ENCODE data around the gene TCP11L2. TPM values are rescaled to one million over a fixed set of nuclear protein-coding genes. Genes with fewer than 3 reads are reported as not detected.

The TCP11L2 gene
- total RNA-seq, 2 experiments from 2014 or later: 139 to 144 TPM

DNA sequence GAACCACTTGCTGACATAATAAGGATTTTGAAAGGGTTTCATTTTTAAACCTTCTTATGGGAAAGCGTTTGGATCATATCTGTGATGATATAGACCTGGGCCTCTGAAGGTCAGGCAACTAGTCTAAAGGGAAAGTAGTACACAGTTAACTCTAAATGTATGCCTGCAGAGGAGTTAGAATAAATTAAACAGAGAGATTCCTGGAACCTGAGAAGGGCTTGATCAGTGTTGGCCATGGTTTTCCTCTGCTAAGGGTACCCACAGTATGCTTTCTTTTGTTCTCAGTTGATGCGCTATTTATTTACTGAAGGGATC, 40.6 kb downstream of the TCP11L2 start:
- no peaks in the 10 kb centered on the region for H3K9me3 Mint-ChIP-seq

DNA sequence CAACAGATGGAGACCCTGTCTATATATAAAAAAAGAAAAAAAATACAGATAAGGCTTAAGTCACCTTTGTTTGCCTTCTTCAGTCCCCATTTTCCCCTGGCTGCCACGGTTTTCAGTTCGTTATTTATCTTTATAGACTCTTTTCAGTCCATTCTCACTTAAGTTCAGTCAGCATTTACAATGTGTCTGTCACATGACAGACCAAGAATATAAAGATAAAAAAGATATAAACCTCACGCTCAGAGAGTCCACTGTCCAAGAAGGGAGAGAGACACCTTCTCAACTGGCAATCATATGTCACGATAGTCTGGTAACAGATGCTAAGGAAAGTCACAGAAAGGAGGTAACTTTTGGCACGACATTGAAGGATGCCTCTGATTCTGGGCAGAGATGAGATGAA, 41.6 kb downstream of the TCP11L2 start:
- POLR2A ChIA-PET: no interaction called here
- Mint-ChIP-seq H3K4me3 (no peak overlapping the region), H3K27ac (no peak overlapping the region), H3K4me1 (ENCODE audit: low read depth) (peaks cover 6% of the 10 kb centered on the region), H3K27me3 (no peaks in the 10 kb centered on the region), H3K36me3 (ENCODE audit: low read depth) (peaks cover 93% of the 10 kb centered on the region), H3K9me3 (no peaks in the 10 kb centered on the region)
- Histone ChIP-seq H3K4me1 (ENCODE audit: insufficient read depth, low read length) (no peaks in the 10 kb centered on the region), H3K4me3 (ENCODE audit: low read length) (no peak overlapping the region), H3K9me3 (ENCODE audit: control insufficient read depth in 1 of 2, insufficient read depth in 1 of 2, low read length in 2 of 2) (no peaks in the 10 kb centered on the region), H3K27ac (ENCODE audit: low read depth in 1 of 2, low read length in 2 of 2) (no peak overlapping the region), H3K36me3 (ENCODE audit: insufficient read depth, low read length) (peaks cover 71% of the 10 kb centered on the region), H3K27me3 (ENCODE audit: control insufficient read depth in 1 of 2, insufficient read depth in 2 of 2, low read length in 2 of 2) (no peaks in the 10 kb centered on the region)
- no peak for DNase-seq
- TF ChIP-seq, protein P1, sequence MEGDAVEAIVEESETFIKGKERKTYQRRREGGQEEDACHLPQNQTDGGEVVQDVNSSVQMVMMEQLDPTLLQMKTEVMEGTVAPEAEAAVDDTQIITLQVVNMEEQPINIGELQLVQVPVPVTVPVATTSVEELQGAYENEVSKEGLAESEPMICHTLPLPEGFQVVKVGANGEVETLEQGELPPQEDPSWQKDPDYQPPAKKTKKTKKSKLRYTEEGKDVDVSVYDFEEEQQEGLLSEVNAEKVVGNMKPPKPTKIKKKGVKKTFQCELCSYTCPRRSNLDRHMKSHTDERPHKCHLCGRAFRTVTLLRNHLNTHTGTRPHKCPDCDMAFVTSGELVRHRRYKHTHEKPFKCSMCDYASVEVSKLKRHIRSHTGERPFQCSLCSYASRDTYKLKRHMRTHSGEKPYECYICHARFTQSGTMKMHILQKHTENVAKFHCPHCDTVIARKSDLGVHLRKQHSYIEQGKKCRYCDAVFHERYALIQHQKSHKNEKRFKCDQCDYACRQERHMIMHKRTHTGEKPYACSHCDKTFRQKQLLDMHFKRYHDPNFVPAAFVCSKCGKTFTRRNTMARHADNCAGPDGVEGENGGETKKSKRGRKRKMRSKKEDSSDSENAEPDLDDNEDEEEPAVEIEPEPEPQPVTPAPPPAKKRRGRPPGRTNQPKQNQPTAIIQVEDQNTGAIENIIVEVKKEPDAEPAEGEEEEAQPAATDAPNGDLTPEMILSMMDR (IDR thresholded peaks at IDR 0.05): no peak
- intact Hi-C loops (cut with DNase I, micrococcal nuclease): no loop called here
- CTCF ChIA-PET: no interaction called here
- no peak for ATAC-seq (ENCODE audit: poor library complexity)

More for the DNA sequence above, 40.6 kb downstream of the TCP11L2 start:
- H3K9me3 ChIP-seq (ENCODE audit: control insufficient read depth in 1 of 2, insufficient read depth in 1 of 2, low read length in 2 of 2): no peaks in the 10 kb centered on the region
- Mint-ChIP-seq H3K36me3 (ENCODE audit: low read depth) (peaks cover 95% of the 10 kb centered on the region), H3K27me3 (no peaks in the 10 kb centered on the region), H3K4me1 (ENCODE audit: low read depth) (peaks cover 6% of the 10 kb centered on the region), H3K4me3 (no peak overlapping the region), H3K27ac (no peak overlapping the region)
- CTCF ChIA-PET: no interaction called here
- H3K36me3 ChIP-seq (ENCODE audit: insufficient read depth, low read length): peaks cover 69% of the 10 kb centered on the region
- intact Hi-C loops (cut with DNase I, micrococcal nuclease): no loop called here
- POLR2A ChIA-PET: interaction anchor here (1.6 kb wide), 1 partner anchor 14 kb away, joined by 5 read pairs; the partner anchor contains the start of gene POLR3B
- no peak overlapping the region for H3K4me3 ChIP-seq (ENCODE audit: low read length)
- H3K4me1 ChIP-seq (ENCODE audit: insufficient read depth, low read length): no peaks in the 10 kb centered on the region
- DNase-seq (no peak), ATAC-seq (ENCODE audit: poor library complexity) (no peak)
- no peaks in the 10 kb centered on the region for H3K27me3 ChIP-seq (ENCODE audit: control insufficient read depth in 1 of 2, insufficient read depth in 2 of 2, low read length in 2 of 2)
- TF ChIP-seq, protein P1 (IDR thresholded peaks at IDR 0.05): no peak
- no peak overlapping the region for H3K27ac ChIP-seq (ENCODE audit: low read depth in 1 of 2, low read length in 2 of 2)

DNA sequence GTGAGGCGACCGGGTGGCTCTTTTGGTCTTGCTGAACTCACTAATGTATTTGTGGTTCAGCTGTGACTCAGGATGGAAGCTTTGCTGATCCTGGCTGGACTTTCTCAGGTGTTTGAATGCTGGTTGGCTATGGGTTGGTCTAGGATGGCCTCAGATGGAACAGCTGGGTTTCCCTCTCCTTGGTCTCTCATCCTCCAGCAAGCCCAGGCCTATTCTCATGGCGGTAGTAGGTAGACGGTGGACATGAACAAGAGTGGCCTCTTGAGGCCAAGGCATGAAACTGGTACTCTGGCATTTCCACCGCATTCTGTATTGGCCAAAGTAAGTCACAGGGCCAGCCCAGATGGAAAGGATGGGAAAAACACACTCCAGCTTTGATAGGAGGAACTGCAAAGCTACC, 43.2 kb downstream of the TCP11L2 start:
- H3K36me3 Mint-ChIP-seq (ENCODE audit: low read depth): peaks cover 81% of the 10 kb centered on the region
- H3K27me3 Mint-ChIP-seq: no peaks in the 10 kb centered on the region
- ChIA-PET POLR2A (interaction anchor here (1.3 to 1.6 kb wide), 2 partner anchors 12 to 43 kb away, joined by 4 to 5 read pairs; partner anchors contain the start of genes POLR3B and TCP11L2), CTCF (interaction anchor here (0.6 to 2.2 kb wide), 6 partner anchors 10 to 615 kb away, joined by 3 to 10 read pairs (median 4); partner anchors contain the start of gene POLR3B)
- peak overlapping the region; percentile 59 for H3K27ac Mint-ChIP-seq
- DNase-seq (peak in 3 of 14 experiments; percentile 17 to 38 (median 30)), ATAC-seq (ENCODE audit: poor library complexity) (no peak)
- Histone ChIP-seq H3K27ac (ENCODE audit: low read depth in 1 of 2, low read length in 2 of 2) (no peak overlapping the region), H3K9me3 (ENCODE audit: control insufficient read depth in 1 of 2, insufficient read depth in 1 of 2, low read length in 2 of 2) (no peaks in the 10 kb centered on the region), H3K27me3 (ENCODE audit: control insufficient read depth in 1 of 2, insufficient read depth in 2 of 2, low read length in 2 of 2) (no peaks in the 10 kb centered on the region), H3K4me1 (ENCODE audit: insufficient read depth, low read length) (no peaks in the 10 kb centered on the region), H3K36me3 (ENCODE audit: insufficient read depth, low read length) (peaks cover 65% of the 10 kb centered on the region), H3K4me3 (ENCODE audit: low read length) (no peak overlapping the region)
- H3K4me3 Mint-ChIP-seq: no peak overlapping the region
- intact Hi-C loops (cut with DNase I, micrococcal nuclease): no loop called here
- H3K4me1 Mint-ChIP-seq (ENCODE audit: low read depth): peaks cover 4% of the 10 kb centered on the region
- no peaks in the 10 kb centered on the region for H3K9me3 Mint-ChIP-seq
- TF ChIP-seq, protein P1 (IDR thresholded peaks at IDR 0.05): no peak

All from CD4-positive, alpha-beta T cell (primary cell).